Measurements from ENCODE around the gene NUDT4B.
"Not testable (repeated sequence)": the region's sequence is repeated elsewhere in the genome, so short reads cannot be mapped to it uniquely, and the experiment has no call there.

DNA sequence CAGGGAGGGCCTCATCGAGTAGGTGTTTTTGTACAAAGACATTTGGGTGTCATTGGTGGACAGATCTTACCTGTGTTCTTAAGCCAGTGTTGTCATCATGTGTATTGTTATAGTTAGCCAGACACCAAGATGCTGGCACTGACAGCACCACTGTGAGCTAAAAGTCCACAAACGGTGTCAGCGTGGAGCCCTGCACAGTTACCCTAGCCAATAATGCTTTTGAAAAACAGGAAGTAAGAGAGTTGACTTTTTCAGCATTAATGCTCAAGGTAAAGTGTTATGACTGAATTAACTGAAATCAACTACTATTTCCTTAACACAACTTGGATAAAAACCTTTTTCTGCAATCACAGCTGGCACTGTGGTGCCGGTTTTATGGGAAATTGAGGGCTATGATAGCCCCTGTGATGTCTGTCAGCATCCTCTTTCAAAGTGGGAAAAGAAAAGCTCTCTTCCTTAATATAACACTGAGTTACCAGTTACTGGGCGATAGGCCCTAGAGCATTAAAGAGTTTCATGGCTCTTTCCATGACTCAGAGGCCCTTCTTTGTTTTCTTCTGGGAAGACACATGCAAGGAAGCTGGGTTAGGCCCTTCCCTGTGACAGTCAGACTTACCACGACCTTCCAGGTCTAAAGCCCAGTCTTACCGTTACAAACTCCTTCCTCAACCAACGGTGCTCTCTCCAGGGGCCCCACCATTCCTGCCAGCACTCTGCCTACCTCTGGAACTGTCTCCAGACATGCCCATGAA, 37.6 kb upstream of the NUDT4B start:
- TF ChIP-seq, protein P1, sequence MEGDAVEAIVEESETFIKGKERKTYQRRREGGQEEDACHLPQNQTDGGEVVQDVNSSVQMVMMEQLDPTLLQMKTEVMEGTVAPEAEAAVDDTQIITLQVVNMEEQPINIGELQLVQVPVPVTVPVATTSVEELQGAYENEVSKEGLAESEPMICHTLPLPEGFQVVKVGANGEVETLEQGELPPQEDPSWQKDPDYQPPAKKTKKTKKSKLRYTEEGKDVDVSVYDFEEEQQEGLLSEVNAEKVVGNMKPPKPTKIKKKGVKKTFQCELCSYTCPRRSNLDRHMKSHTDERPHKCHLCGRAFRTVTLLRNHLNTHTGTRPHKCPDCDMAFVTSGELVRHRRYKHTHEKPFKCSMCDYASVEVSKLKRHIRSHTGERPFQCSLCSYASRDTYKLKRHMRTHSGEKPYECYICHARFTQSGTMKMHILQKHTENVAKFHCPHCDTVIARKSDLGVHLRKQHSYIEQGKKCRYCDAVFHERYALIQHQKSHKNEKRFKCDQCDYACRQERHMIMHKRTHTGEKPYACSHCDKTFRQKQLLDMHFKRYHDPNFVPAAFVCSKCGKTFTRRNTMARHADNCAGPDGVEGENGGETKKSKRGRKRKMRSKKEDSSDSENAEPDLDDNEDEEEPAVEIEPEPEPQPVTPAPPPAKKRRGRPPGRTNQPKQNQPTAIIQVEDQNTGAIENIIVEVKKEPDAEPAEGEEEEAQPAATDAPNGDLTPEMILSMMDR (IDR thresholded peaks at IDR 0.05): not testable (repeated sequence)
- TF ChIP-seq POLR2A (IDR thresholded peaks at IDR 0.05): not testable (repeated sequence)
